ENCODE measurements around the gene ANO3.

DNA sequence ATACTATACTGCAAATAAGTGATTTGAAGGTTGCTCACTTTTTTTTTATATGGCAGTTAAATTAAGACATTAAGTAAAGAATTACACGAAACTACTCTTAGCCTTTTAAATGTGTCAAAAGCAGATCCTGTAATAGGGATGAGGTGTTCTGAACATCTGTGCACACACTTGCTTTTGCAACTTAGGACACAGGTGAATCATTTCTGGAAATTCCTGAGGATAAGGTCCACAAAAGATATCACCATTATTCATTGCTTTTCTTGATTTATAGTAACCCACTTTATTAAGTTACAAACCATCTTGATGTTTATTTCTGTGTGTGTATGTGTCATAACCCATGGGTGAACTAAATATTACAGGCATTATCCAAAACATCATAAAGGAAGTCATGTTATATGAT is 334.0 kb downstream of the ANO3 start:
- TF ChIP-seq, protein P1, sequence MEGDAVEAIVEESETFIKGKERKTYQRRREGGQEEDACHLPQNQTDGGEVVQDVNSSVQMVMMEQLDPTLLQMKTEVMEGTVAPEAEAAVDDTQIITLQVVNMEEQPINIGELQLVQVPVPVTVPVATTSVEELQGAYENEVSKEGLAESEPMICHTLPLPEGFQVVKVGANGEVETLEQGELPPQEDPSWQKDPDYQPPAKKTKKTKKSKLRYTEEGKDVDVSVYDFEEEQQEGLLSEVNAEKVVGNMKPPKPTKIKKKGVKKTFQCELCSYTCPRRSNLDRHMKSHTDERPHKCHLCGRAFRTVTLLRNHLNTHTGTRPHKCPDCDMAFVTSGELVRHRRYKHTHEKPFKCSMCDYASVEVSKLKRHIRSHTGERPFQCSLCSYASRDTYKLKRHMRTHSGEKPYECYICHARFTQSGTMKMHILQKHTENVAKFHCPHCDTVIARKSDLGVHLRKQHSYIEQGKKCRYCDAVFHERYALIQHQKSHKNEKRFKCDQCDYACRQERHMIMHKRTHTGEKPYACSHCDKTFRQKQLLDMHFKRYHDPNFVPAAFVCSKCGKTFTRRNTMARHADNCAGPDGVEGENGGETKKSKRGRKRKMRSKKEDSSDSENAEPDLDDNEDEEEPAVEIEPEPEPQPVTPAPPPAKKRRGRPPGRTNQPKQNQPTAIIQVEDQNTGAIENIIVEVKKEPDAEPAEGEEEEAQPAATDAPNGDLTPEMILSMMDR (IDR thresholded peaks at IDR 0.05; ENCODE audit: low read depth, low read length): no peak
- no peak for TF ChIP-seq POLR2A (IDR thresholded peaks at IDR 0.05; ENCODE audit: extremely low read depth, insufficient read length)
- no peak for TF ChIP-seq MYC (IDR thresholded peaks at IDR 0.05; ENCODE audit: low read depth, low read length)
- no peak for TF ChIP-seq MAX (IDR thresholded peaks at IDR 0.05; ENCODE audit: low read depth, low read length)

Data from NB4 (cell line).